A549 (cell line): Measurements from ENCODE around the gene SLC9C2.
"Not testable (repeated sequence)": the region's sequence is repeated elsewhere in the genome, so short reads cannot be mapped to it uniquely, and the experiment has no call there.

ENCODE experiments used
- BHLHE40 ChIP-seq: IDR thresholded peaks from 2 replicates; pipeline ENCODE4 v1.6.1; 2012; ENCODE audit warnings: low read depth, low read length, inconsistent platforms
- EHMT2 ChIP-seq: fragments of 200-600 bp; sonication (generic); IDR thresholded peaks from 2 replicates; pipeline ENCODE4 v1.6.1; 2016; ENCODE audit warnings: antibody characterized with exemption, low read depth, mild to moderate bottlenecking, moderate library complexity
- EP300 ChIP-seq, 2 experiments: fragments of >200 bp; sonication (Bioruptor Twin); formaldehyde crosslinking; IDR thresholded peaks; 2 replicates in 1 of 2; 3 replicates in 1 of 2; pipeline ENCODE4 v1.6.1; 2016 to 2017
- FOSL2 ChIP-seq, 2 experiments: fragments of 450-650 bp in 1 of 2; fragments of >200 bp in 1 of 2; sonication (Bioruptor Twin) in 1 of 2; formaldehyde crosslinking; IDR thresholded peaks; 2 replicates each; pipeline versions ENCODE4 v1.5.0 to v1.6.1; 2016 to 2020; ENCODE audit warnings: mild to moderate bottlenecking in 1 of 2, moderate library complexity in 1 of 2
- NR3C1 ChIP-seq: fragments of >200 bp; sonication (Bioruptor Twin); formaldehyde crosslinking; IDR thresholded peaks from 3 replicates; pipeline ENCODE4 v1.6.1; 2017
- PHF8 ChIP-seq: fragments of 200-600 bp; sonication (generic); IDR thresholded peaks from 2 replicates; pipeline ENCODE4 v1.6.1; 2016; ENCODE audit warnings: low read depth, mild to moderate bottlenecking, antibody characterized with exemption, moderate library complexity, borderline replicate concordance
- POLR2A ChIP-seq: IDR thresholded peaks from 2 replicates; pipeline ENCODE4 v1.6.1; 2012; ENCODE audit warnings: mild to moderate bottlenecking, low read length
- RAD21 ChIP-seq, 2 experiments: fragments of >200 bp in 1 of 2; sonication (Bioruptor Twin) in 1 of 2; formaldehyde crosslinking in 1 of 2; IDR thresholded peaks in 1 of 2; conservative IDR thresholded peaks in 1 of 2; 2 replicates in 1 of 2; 3 replicates in 1 of 2; pipeline ENCODE4 v1.6.1; 2012 to 2018; ENCODE audit warnings: inconsistent platforms in 1 of 2
- RCOR1 ChIP-seq: fragments of 150-350 bp; IDR thresholded peaks from 2 replicates; pipeline ENCODE4 v1.6.1; 2014; ENCODE audit warnings: antibody characterized with exemption, low read length, low read depth
- SREBF2 ChIP-seq: fragments of 450-650 bp; IDR thresholded peaks from 2 replicates; pipeline ENCODE4 v1.6.1; 2014; ENCODE audit warnings: mild to moderate bottlenecking, moderate library complexity
- TF ChIP-seq, protein P1 (sequence below): fragments of >200 bp; sonication (Bioruptor Twin); formaldehyde crosslinking; IDR thresholded peaks from 3 replicates; pipeline ENCODE4 v1.5.1; 2016

- not testable (repeated sequence) for TF ChIP-seq RCOR1; PHF8; POLR2A; RAD21 (conservative IDR thresholded peaks at IDR 0.05 in 1 of 2, IDR thresholded peaks at IDR 0.05 in 1 of 2); FOSL2 (IDR thresholded peaks at IDR 0.05); FOSL2 (CRISPR knock-in tag; IDR thresholded peaks at IDR 0.05); BHLHE40; EP300 (IDR thresholded peaks at IDR 0.05); NR3C1; SREBF2; EHMT2
- TF ChIP-seq, protein P1, sequence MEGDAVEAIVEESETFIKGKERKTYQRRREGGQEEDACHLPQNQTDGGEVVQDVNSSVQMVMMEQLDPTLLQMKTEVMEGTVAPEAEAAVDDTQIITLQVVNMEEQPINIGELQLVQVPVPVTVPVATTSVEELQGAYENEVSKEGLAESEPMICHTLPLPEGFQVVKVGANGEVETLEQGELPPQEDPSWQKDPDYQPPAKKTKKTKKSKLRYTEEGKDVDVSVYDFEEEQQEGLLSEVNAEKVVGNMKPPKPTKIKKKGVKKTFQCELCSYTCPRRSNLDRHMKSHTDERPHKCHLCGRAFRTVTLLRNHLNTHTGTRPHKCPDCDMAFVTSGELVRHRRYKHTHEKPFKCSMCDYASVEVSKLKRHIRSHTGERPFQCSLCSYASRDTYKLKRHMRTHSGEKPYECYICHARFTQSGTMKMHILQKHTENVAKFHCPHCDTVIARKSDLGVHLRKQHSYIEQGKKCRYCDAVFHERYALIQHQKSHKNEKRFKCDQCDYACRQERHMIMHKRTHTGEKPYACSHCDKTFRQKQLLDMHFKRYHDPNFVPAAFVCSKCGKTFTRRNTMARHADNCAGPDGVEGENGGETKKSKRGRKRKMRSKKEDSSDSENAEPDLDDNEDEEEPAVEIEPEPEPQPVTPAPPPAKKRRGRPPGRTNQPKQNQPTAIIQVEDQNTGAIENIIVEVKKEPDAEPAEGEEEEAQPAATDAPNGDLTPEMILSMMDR, result not testable (repeated sequence)
These were observed 109.7 kb downstream of the SLC9C2 start for GRCh38 chr1:173493125-173493524.
